HUES64 (cell line): ENCODE measurements around the gene HDC.

Experiments used
- H3K27ac ChIP-seq: 2 replicates; pipeline ENCODE4 v1.7.0; 2013; ENCODE audit warnings: low read depth, low read length, inconsistent platforms
- H3K27me3 ChIP-seq: 2 replicates; pipeline ENCODE4 v1.6.1; 2013; ENCODE audit warnings: mild to moderate bottlenecking, low read length; ENCODE audit not compliant: insufficient read depth
- H3K36me3 ChIP-seq: 2 replicates; pipeline ENCODE4 v1.6.1; 2013; ENCODE audit warnings: mild to moderate bottlenecking, low read length; ENCODE audit not compliant: insufficient read depth
- H3K4me1 ChIP-seq: 2 replicates; pipeline ENCODE4 v1.6.1; 2013; ENCODE audit warnings: mild to moderate bottlenecking, low read length, moderate library complexity; ENCODE audit not compliant: insufficient read depth
- H3K4me3 ChIP-seq: 2 replicates; pipeline ENCODE4 v1.5.1; 2013; ENCODE audit warnings: mild to moderate bottlenecking, low read length, moderate library complexity
- H3K9ac ChIP-seq: 2 replicates; pipeline ENCODE4 v1.6.1; 2013; ENCODE audit warnings: mild to moderate bottlenecking, low read depth, low read length
- H3K9me3 ChIP-seq: 2 replicates; pipeline ENCODE4 v1.6.1; 2013; ENCODE audit warnings: low read depth, low read length; ENCODE audit not compliant: insufficient read depth
- whole genome bisulfite sequencing: fragments of 150-250, 120-280 bp; methylation state at CpG from one replicate; pipeline ENCODE4 v1.1.7; 2013; ENCODE audit warnings: missing lambda C conversion rate; 5-methylcytosine and 5-hydroxymethylcytosine counted together

HDC gene

GRCh38 chr15:50256188-50257041, 9.1 kb downstream of the HDC start:
- H3K4me3 ChIP-seq, result no peak overlapping the region
- no peaks in the 10 kb centered on the region for H3K36me3 ChIP-seq
- H3K27me3 ChIP-seq, result no peaks in the 10 kb centered on the region
- no peaks in the 10 kb centered on the region for H3K4me1 ChIP-seq
- 94% methylated on average over 4 of the region's 5 CpGs for WGBS
- H3K9ac ChIP-seq, result no peak overlapping the region
- no peak overlapping the region for H3K27ac ChIP-seq
- H3K9me3 ChIP-seq, result no peaks in the 10 kb centered on the region

GRCh38 chr15:50252556-50252955, 13.0 kb downstream of the HDC start:
- Histone ChIP-seq H3K27me3 (no peaks in the 10 kb centered on the region), H3K4me3 (no peak overlapping the region), H3K9ac (no peak overlapping the region), H3K4me1 (no peaks in the 10 kb centered on the region), H3K9me3 (no peaks in the 10 kb centered on the region), H3K27ac (no peak overlapping the region), H3K36me3 (no peaks in the 10 kb centered on the region)
- WGBS, result 97% methylated on average over 11 of the region's 11 CpGs

- H3K27ac ChIP-seq, result no peak overlapping the region
- H3K4me3 ChIP-seq, result no peak overlapping the region
- H3K4me1 ChIP-seq, result no peaks in the 10 kb centered on the region
- H3K36me3 ChIP-seq, result no peaks in the 10 kb centered on the region
- H3K9ac ChIP-seq, result no peak overlapping the region
- 92% methylated on average over 11 of the region's 11 CpGs for WGBS
- H3K27me3 ChIP-seq, result no peaks in the 10 kb centered on the region
- H3K9me3 ChIP-seq, result no peaks in the 10 kb centered on the region
Observed at GRCh38 chr15:50251638-50252182, 13.8 kb downstream of the HDC start.

GRCh38 chr15:50250760-50251394, 14.6 kb downstream of the HDC start:
- Histone ChIP-seq H3K27ac (no peak overlapping the region), H3K27me3 (no peaks in the 10 kb centered on the region), H3K4me1 (no peaks in the 10 kb centered on the region), H3K9me3 (no peaks in the 10 kb centered on the region), H3K36me3 (no peaks in the 10 kb centered on the region), H3K4me3 (no peak overlapping the region), H3K9ac (no peak overlapping the region)
- WGBS, result 88% methylated on average over 6 of the region's 6 CpGs

GRCh38 chr15:50249704-50250103, 15.8 kb downstream of the HDC start:
- WGBS, result 87% methylated on average over 2 of the region's 2 CpGs
- H3K9ac ChIP-seq, result no peak overlapping the region

GRCh38 chr15:50248994-50249582, 16.4 kb downstream of the HDC start:
- Histone ChIP-seq H3K4me3 (no peak overlapping the region), H3K9me3 (no peaks in the 10 kb centered on the region), H3K36me3 (no peaks in the 10 kb centered on the region), H3K9ac (no peak overlapping the region), H3K27me3 (no peaks in the 10 kb centered on the region), H3K4me1 (no peaks in the 10 kb centered on the region), H3K27ac (no peak overlapping the region)
- 92% methylated on average over 4 of the region's 4 CpGs for WGBS

More at GRCh38 chr15:50249704-50250103, 15.8 kb downstream of the HDC start:
- Histone ChIP-seq H3K4me3 (no peak overlapping the region), H3K27me3 (no peaks in the 10 kb centered on the region), H3K36me3 (no peaks in the 10 kb centered on the region), H3K27ac (no peak overlapping the region), H3K4me1 (no peaks in the 10 kb centered on the region), H3K9me3 (no peaks in the 10 kb centered on the region)

- Histone ChIP-seq H3K36me3 (no peaks in the 10 kb centered on the region), H3K4me1 (no peaks in the 10 kb centered on the region), H3K9me3 (no peaks in the 10 kb centered on the region), H3K27me3 (no peaks in the 10 kb centered on the region), H3K9ac (no peak overlapping the region), H3K4me3 (no peak overlapping the region), H3K27ac (no peak overlapping the region)
- 91% methylated on average over 14 of the region's 14 CpGs for WGBS
Observed at GRCh38 chr15:50247819-50248655, 17.5 kb downstream of the HDC start.

- H3K27me3 ChIP-seq, result no peaks in the 10 kb centered on the region
- no peak overlapping the region for H3K9ac ChIP-seq
- no peaks in the 10 kb centered on the region for H3K9me3 ChIP-seq
- H3K4me1 ChIP-seq, result no peaks in the 10 kb centered on the region
- H3K36me3 ChIP-seq, result no peaks in the 10 kb centered on the region
- no peak overlapping the region for H3K27ac ChIP-seq
- 93% methylated on average over 2 of the region's 2 CpGs for WGBS
- no peak overlapping the region for H3K4me3 ChIP-seq
Observed at GRCh38 chr15:50246631-50247030, 18.9 kb downstream of the HDC start.

- Histone ChIP-seq H3K9ac (no peak overlapping the region), H3K27me3 (no peaks in the 10 kb centered on the region), H3K9me3 (no peaks in the 10 kb centered on the region), H3K27ac (no peak overlapping the region), H3K36me3 (no peaks in the 10 kb centered on the region), H3K4me1 (no peaks in the 10 kb centered on the region), H3K4me3 (no peak overlapping the region)
- 95% methylated on average over 2 of the region's 2 CpGs for WGBS
Observed at GRCh38 chr15:50244959-50245624, 20.4 kb downstream of the HDC start.

GRCh38 chr15:50244153-50244552, 21.4 kb downstream of the HDC start:
- WGBS, result 93% methylated on average over 1 of the region's 1 CpG
- Histone ChIP-seq H3K27me3 (no peaks in the 10 kb centered on the region), H3K9ac (no peak overlapping the region), H3K9me3 (no peaks in the 10 kb centered on the region), H3K36me3 (no peaks in the 10 kb centered on the region), H3K27ac (no peak overlapping the region), H3K4me3 (no peak overlapping the region), H3K4me1 (no peaks in the 10 kb centered on the region)
